ENCODE results near the gene KCNF1.

KCNF1 gene

GRCh38 chr2:10894264-10894935 lies 17.3 kb upstream of the KCNF1 start:
- Histone ChIP-seq H3K9me3 (replicated peaks in 1 of 11) (peaks cover 3 to 8% (median 6%) of the 10 kb centered on the region in 11 experiments; a peak in 20 of 22 replicates), H3K27me3 (no peaks in the 10 kb centered on the region), H3K27ac (no peak overlapping the region), H3K4me3 (no peak overlapping the region), H3K4me1 (peaks cover 0 to 9% (median 8%) of the 10 kb centered on the region in 10 experiments; a peak in 12 of 20 replicates), H3K4me2 (peak overlapping the region in 8 of 11 experiments; percentile 18 to 59 (median 40); a peak in 14 of 22 replicates), H4K20me1 (no peaks in the 10 kb centered on the region), H3K36me3 (no peaks in the 10 kb centered on the region), H3K9ac (no peak overlapping the region)
- TF ChIP-seq Cebpa-rat (IDR thresholded peaks at IDR 0.05) = no peak

- peaks cover 0 to 9% (median 8%) of the 10 kb centered on the region in 10 experiments; a peak in 12 of 20 replicates for H3K4me1 ChIP-seq
- H3K27ac ChIP-seq = no peak overlapping the region
- TF ChIP-seq Cebpa-rat (IDR thresholded peaks at IDR 0.05) = no peak
- no peaks in the 10 kb centered on the region for H3K27me3 ChIP-seq
- no peaks in the 10 kb centered on the region for H3K36me3 ChIP-seq
- H3K4me3 ChIP-seq = no peak overlapping the region
- no peaks in the 10 kb centered on the region; a peak in 1 of 22 replicates for H3K9me3 ChIP-seq (replicated peaks in 1 of 11)
- peak overlapping the region in 1 of 11 experiments; percentile 59; a peak in 2 of 22 replicates for H3K4me2 ChIP-seq
- H3K9ac ChIP-seq = no peak overlapping the region
- H4K20me1 ChIP-seq = no peaks in the 10 kb centered on the region
Measured at GRCh38 chr2:10895231-10895630, 16.5 kb upstream of the KCNF1 start.

DNA sequence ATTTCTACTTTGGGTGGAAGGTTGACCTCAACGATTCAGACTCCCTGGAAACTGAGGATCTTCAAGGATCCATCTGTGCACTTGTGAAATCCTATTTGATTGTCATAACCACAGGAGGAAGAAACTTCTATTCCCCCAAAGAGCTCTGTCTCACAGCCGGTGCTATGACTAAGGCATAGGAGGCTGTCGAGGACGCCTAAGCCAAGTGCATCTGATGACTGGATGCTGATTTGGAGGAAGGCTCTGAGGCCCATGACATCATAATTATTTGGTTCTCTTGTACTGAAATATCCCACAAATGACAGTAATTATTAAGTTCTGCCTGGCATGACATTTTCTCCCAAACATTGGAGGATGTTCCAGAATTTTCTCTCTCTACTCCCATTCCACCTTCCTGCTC lies 13.8 kb upstream of the KCNF1 start:
- Histone ChIP-seq H3K4me3 (no peak overlapping the region), H3K9ac (no peak overlapping the region), H3K27ac (no peak overlapping the region), H3K4me1 (peaks cover 0 to 15% (median 8%) of the 10 kb centered on the region in 10 experiments; a peak in 14 of 20 replicates), H3K36me3 (no peaks in the 10 kb centered on the region), H3K4me2 (no peak overlapping the region), H3K27me3 (no peaks in the 10 kb centered on the region), H3K9me3 (replicated peaks in 1 of 11) (peaks cover 0 to under 1% (median 0%) of the 10 kb centered on the region in 11 experiments; a peak in 4 of 22 replicates), H4K20me1 (no peaks in the 10 kb centered on the region)
- no peak for TF ChIP-seq Cebpa-rat (IDR thresholded peaks at IDR 0.05)

DNA sequence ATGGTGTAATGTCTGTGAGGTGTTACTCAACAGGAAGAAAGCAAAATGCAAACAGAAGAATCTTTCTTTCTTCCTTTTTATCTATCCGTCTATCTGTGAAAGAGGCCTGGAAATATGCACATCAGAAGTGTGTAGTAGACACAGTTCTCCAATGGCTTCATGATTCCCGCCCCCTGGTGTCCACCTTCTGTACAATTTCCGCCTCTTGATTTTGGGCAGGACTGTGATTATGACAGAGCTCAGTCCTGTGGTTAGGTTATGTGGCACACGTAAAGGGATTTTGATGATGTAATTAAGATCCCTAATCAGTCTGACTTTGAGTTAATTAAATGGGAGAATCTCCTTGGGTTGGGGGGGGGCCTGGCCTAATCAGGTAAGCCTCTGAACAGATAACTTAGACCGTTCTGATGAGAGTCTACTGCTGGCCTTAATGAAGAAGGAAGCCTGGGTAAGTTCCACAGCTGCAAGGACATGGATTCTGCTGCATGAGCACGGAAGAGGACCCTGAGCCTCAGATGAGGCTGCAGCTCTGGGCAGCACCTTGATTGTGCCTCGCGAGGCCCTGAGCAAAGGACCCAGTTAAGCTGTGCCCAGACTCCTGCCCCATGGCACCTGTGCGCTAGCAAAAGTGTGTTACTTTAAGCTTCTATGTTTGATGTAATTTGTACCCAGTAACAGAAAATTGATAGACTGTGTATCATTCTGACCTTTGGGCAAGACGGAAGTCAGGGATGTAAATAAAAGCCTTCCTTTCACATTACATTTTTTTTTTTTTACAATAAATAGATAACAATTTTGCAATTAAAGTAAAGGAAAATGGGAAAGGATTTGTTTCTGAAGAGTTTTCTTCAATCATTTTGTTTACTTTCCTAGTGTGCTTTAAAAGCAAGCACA lies 11.3 kb upstream of the KCNF1 start:
- Histone ChIP-seq H3K4me1 (peaks cover 0 to 16% (median 7%) of the 10 kb centered on the region in 10 experiments; a peak in 15 of 20 replicates), H3K4me2 (no peak overlapping the region), H3K36me3 (no peaks in the 10 kb centered on the region), H3K4me3 (no peak overlapping the region), H3K9ac (no peak overlapping the region), H3K27ac (no peak overlapping the region), H3K9me3 (replicated peaks in 1 of 11) (peaks cover 0 to 14% (median 9%) of the 10 kb centered on the region in 11 experiments; a peak in 15 of 22 replicates), H4K20me1 (no peaks in the 10 kb centered on the region), H3K27me3 (no peaks in the 10 kb centered on the region)
- TF ChIP-seq Cebpa-rat (IDR thresholded peaks at IDR 0.05) = no peak

GRCh38 chr2:10901160-10901939 lies 10.4 kb upstream of the KCNF1 start:
- H4K20me1 ChIP-seq = no peaks in the 10 kb centered on the region
- peak overlapping the region in 1 of 11 experiments; percentile 12; a peak in 2 of 22 replicates for H3K4me2 ChIP-seq
- no peak overlapping the region for H3K9ac ChIP-seq
- no peak overlapping the region for H3K27ac ChIP-seq
- H3K27me3 ChIP-seq = no peaks in the 10 kb centered on the region
- no peak overlapping the region for H3K4me3 ChIP-seq
- peaks cover 0 to 20% (median 13%) of the 10 kb centered on the region in 10 experiments; a peak in 15 of 20 replicates for H3K4me1 ChIP-seq
- no peaks in the 10 kb centered on the region for H3K36me3 ChIP-seq
- peaks cover 0 to 14% (median 9%) of the 10 kb centered on the region in 11 experiments; a peak in 15 of 22 replicates for H3K9me3 ChIP-seq (replicated peaks in 1 of 11)
- TF ChIP-seq Cebpa-rat (IDR thresholded peaks at IDR 0.05) = no peak

DNA sequence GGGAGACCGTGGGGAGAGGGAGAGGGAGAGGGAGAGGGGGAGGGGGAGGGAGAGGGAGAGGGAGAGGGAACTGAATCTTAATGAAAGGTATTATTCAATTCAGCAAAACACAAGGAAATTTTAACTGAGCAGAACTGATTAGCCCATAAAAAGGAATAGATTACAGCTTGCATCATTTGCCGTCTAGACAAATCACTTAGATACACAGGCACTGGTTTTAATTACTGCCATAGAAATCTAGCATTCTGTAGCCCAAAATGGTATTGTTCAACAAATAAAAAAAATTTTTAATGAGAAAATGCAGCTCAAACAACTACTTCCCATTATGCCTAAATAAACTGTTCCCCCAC lies 7.9 kb upstream of the KCNF1 start:
- Histone ChIP-seq H4K20me1 (peaks cover 0 to 7% (median 0%) of the 10 kb centered on the region in 11 experiments; a peak in 3 of 22 replicates), H3K27me3 (no peaks in the 10 kb centered on the region), H3K9me3 (replicated peaks in 1 of 11) (peaks cover 0 to 14% (median 9%) of the 10 kb centered on the region in 11 experiments; a peak in 15 of 22 replicates), H3K4me1 (peaks cover 0 to 20% (median 13%) of the 10 kb centered on the region in 10 experiments; a peak in 15 of 20 replicates), H3K4me3 (no peak overlapping the region), H3K27ac (no peak overlapping the region), H3K9ac (no peak overlapping the region), H3K36me3 (no peaks in the 10 kb centered on the region), H3K4me2 (no peak overlapping the region)
- TF ChIP-seq Cebpa-rat (IDR thresholded peaks at IDR 0.05) = no peak

DNA sequence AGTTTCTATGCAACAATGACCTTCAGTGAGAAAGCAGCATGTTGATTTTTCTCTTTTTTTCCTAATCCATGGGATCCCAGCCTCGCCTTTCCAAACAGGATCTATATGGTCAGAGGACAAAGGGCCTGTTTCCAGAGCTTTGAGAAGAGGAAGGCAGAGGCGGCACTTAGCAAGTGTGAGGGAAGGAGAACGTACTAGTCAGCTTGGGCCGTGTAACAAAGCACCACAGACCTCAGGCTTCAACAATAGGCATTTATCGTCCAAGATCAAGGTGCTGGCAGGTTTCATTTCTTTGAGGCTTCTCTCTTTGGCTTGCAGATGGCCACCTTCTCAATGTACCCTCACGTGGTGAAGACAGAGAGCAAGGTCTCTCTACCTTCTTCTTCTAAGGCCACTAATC lies 7.3 kb upstream of the KCNF1 start:
- no peaks in the 10 kb centered on the region for H3K27me3 ChIP-seq
- peak overlapping the region in 1 of 11 experiments; percentile 68; a peak in 1 of 22 replicates for H3K4me2 ChIP-seq
- H3K9me3 ChIP-seq (replicated peaks in 1 of 11) = peaks cover 0 to 14% (median 9%) of the 10 kb centered on the region in 11 experiments; a peak in 15 of 22 replicates
- TF ChIP-seq Cebpa-rat (IDR thresholded peaks at IDR 0.05) = no peak
- H3K27ac ChIP-seq = no peak overlapping the region
- H3K4me1 ChIP-seq = peaks cover 0 to 24% (median 13%) of the 10 kb centered on the region in 10 experiments; a peak in 16 of 20 replicates
- peaks cover 0 to 7% (median 0%) of the 10 kb centered on the region in 11 experiments; a peak in 3 of 22 replicates for H4K20me1 ChIP-seq
- no peak overlapping the region for H3K9ac ChIP-seq
- H3K36me3 ChIP-seq = no peaks in the 10 kb centered on the region
- H3K4me3 ChIP-seq = no peak overlapping the region

Measured in BLaER1 treated with 17β-estradiol and CSF1 and Interleukin-3, amounts not matched to agents 10 nM and 100 nM (cell line).